Activated naive CD4-positive, alpha-beta T cell treated with anti-CD3 and anti-CD28 coated beads, Interleukin-2, amount 10 ng/mL, durations not matched to agents 7 days and 5 days (primary cell): ENCODE data around the gene DNAH7.

Experiments used
- CTCF ChIA-PET: fragments of 350-600 bp; sonication (Branson Sonifier 250); formaldehyde crosslinking; loops from one replicate; lab custom pipeline; 2021; ENCODE audit warnings: antibody characterized with exemption; lab: Charles Lee
- DNase-seq: peaks from one replicate; pipeline ENCODE4 v3.0.0-alpha.2; 2020
- H3K27ac Mint-ChIP-seq: one replicate; pipeline ENCODE4 v1.8.0; 2021; ENCODE audit warnings: mild to moderate bottlenecking, moderate library complexity, mixed read lengths
- H3K27me3 Mint-ChIP-seq: one replicate; pipeline ENCODE4 v1.8.0; 2021; ENCODE audit warnings: mild to moderate bottlenecking, mixed read lengths
- H3K36me3 Mint-ChIP-seq: one replicate; pipeline ENCODE4 v1.8.0; 2021; ENCODE audit warnings: mixed read lengths
- H3K4me1 Mint-ChIP-seq: one replicate; pipeline ENCODE4 v1.8.0; 2021; ENCODE audit warnings: mixed read lengths
- H3K4me3 Mint-ChIP-seq: one replicate; pipeline ENCODE4 v1.8.0; 2021; ENCODE audit warnings: mild to moderate bottlenecking, moderate library complexity, mixed read lengths
- H3K9me3 Mint-ChIP-seq: one replicate; pipeline ENCODE4 v1.8.0; 2021; ENCODE audit warnings: mixed read lengths

DNAH7 gene

DNA sequence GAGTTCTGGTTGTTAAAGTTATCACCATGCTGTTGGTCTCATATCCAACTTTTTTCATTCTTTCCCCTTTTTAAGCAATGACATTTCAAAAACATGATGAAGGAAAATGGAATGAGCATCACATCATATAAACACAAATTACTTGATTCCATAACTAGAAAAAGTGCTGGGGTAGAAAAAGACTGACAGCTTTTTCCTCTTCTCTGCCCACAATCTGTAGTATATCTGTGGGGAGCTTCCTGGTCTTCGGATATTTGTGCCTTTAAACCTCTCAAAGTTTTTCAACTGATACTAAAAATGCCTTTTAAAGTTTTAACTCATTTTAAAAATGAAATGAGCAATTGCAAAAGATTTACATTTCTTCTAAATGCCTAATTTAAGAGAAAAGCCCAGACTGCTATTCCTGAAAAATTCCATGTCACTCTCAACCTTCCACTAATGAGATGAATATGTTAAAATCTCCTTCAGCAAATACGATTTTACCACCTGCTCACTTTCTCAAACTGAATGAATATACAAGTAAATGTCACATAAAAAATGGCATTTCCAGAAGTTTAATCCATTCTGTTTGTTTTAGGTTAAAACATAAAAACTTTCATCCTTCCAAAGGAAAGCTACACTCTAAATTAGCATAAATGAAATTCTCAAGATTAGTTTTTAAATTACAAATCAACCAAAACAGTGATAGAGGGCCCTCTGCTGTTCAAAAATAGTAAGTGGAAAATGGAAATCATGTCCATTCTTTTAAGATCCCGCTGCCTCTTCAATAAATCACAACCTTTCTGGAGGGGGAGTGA, 2.1 kb downstream of the DNAH7 start:
- H3K36me3 Mint-ChIP-seq: no peaks in the 10 kb centered on the region
- no peak for DNase-seq
- peak overlapping the region; percentile 8 for H3K4me3 Mint-ChIP-seq
- no peaks in the 10 kb centered on the region for H3K9me3 Mint-ChIP-seq
- H3K27me3 Mint-ChIP-seq: peaks cover 41% of the 10 kb centered on the region
- peak overlapping the region; percentile 16 for H3K27ac Mint-ChIP-seq
- CTCF ChIA-PET: interaction anchor here (0.7 to 3.6 kb wide), 10 partner anchors 12 to 1520 kb away, joined by 4 to 40 read pairs (median 8); no protein-coding TSS in a partner anchor
- peaks cover 10% of the 10 kb centered on the region for H3K4me1 Mint-ChIP-seq

- H3K27me3 Mint-ChIP-seq: peaks cover 35% of the 10 kb centered on the region
- H3K36me3 Mint-ChIP-seq: no peaks in the 10 kb centered on the region
- no peak for DNase-seq
- no peaks in the 10 kb centered on the region for H3K9me3 Mint-ChIP-seq
- CTCF ChIA-PET: interaction anchor here (0.6 to 1.7 kb wide), 3 partner anchors 8 to 1901 kb away, joined by 3 read pairs; no protein-coding TSS in a partner anchor
- no peak overlapping the region for H3K27ac Mint-ChIP-seq
- H3K4me3 Mint-ChIP-seq: no peak overlapping the region
- peaks cover 10% of the 10 kb centered on the region for H3K4me1 Mint-ChIP-seq
These were observed 4.9 kb downstream of the DNAH7 start for GRCh38 chr2:196063773-196064172.

DNA sequence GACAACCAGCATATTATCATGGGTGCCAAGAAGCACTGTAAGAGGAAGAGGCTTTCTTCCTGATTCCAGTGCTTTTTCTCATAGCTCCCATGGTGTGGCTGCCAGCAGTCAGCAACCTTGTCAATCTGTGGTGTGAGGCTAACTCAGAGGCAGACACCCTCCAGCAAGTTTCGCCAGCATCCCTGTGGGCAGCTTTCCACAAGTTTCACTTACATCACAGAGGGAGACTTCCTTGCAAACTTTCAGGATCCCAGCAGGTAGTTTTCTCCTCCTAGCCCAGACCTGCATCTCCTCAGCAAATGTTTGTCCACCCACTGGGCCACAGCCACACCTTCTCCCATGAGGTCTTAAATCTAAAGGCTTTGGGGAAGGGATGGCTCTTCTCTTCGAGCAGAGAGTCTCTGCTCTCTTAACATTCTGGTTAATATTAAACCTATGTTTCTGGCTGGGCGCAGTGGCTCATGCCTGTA, 9.1 kb downstream of the DNAH7 start:
- H3K9me3 Mint-ChIP-seq: no peaks in the 10 kb centered on the region
- no peak overlapping the region for H3K4me3 Mint-ChIP-seq
- no peak for DNase-seq
- H3K27ac Mint-ChIP-seq: no peak overlapping the region
- CTCF ChIA-PET: no interaction called here
- peaks cover 12% of the 10 kb centered on the region for H3K27me3 Mint-ChIP-seq
- H3K4me1 Mint-ChIP-seq: no peaks in the 10 kb centered on the region
- no peaks in the 10 kb centered on the region for H3K36me3 Mint-ChIP-seq

GRCh38 chr2:196054631-196055030, 14.0 kb downstream of the DNAH7 start:
- Mint-ChIP-seq H3K4me3 (no peak overlapping the region), H3K36me3 (no peaks in the 10 kb centered on the region), H3K27ac (no peak overlapping the region), H3K27me3 (peaks cover 3% of the 10 kb centered on the region), H3K9me3 (no peaks in the 10 kb centered on the region), H3K4me1 (no peaks in the 10 kb centered on the region)
- no peak for DNase-seq
- CTCF ChIA-PET: interaction anchor here (3.8 kb wide), 1 partner anchor 13 kb away, joined by 17 read pairs; the partner anchor contains the start of gene DNAH7

GRCh38 chr2:196046123-196046917, 22.3 kb downstream of the DNAH7 start:
- H3K36me3 Mint-ChIP-seq: no peaks in the 10 kb centered on the region
- CTCF ChIA-PET: interaction anchor here (1.9 kb wide), 1 partner anchor 22 kb away, joined by 6 read pairs; the partner anchor contains the start of gene DNAH7
- no peak overlapping the region for H3K4me3 Mint-ChIP-seq
- H3K27me3 Mint-ChIP-seq: peaks cover 7% of the 10 kb centered on the region
- no peaks in the 10 kb centered on the region for H3K9me3 Mint-ChIP-seq
- no peak overlapping the region for H3K27ac Mint-ChIP-seq
- no peaks in the 10 kb centered on the region for H3K4me1 Mint-ChIP-seq
- DNase-seq: no peak

DNA sequence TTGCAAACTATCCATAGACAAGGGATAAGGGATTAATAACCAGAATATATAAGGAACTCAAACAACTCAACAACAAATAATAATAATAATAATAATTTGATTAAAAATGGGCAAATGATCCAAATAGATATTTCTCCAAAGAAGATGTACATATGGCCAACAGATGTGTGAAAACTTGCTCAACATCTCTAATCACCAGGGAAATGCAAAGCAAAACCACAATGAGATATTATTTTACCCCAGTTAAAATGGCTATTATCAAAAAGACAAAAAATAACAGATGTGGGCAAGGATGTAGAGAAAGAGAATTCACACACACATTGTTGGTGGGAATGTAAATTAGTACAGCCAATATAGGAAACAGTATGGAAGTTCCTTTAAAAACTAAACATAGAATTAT, 26.9 kb downstream of the DNAH7 start:
- no peak overlapping the region for H3K27ac Mint-ChIP-seq
- peaks cover 13% of the 10 kb centered on the region for H3K9me3 Mint-ChIP-seq
- no peaks in the 10 kb centered on the region for H3K4me1 Mint-ChIP-seq
- H3K27me3 Mint-ChIP-seq: peaks cover 9% of the 10 kb centered on the region
- no peak overlapping the region for H3K4me3 Mint-ChIP-seq
- CTCF ChIA-PET: no interaction called here
- no peak for DNase-seq
- H3K36me3 Mint-ChIP-seq: no peaks in the 10 kb centered on the region

GRCh38 chr2:196040218-196040617, 28.4 kb downstream of the DNAH7 start:
- no peak for DNase-seq
- no peak overlapping the region for H3K4me3 Mint-ChIP-seq
- no peak overlapping the region for H3K27ac Mint-ChIP-seq
- H3K4me1 Mint-ChIP-seq: no peaks in the 10 kb centered on the region
- CTCF ChIA-PET: no interaction called here
- H3K36me3 Mint-ChIP-seq: no peaks in the 10 kb centered on the region
- H3K9me3 Mint-ChIP-seq: peaks cover 13% of the 10 kb centered on the region
- H3K27me3 Mint-ChIP-seq: peaks cover 9% of the 10 kb centered on the region

DNA sequence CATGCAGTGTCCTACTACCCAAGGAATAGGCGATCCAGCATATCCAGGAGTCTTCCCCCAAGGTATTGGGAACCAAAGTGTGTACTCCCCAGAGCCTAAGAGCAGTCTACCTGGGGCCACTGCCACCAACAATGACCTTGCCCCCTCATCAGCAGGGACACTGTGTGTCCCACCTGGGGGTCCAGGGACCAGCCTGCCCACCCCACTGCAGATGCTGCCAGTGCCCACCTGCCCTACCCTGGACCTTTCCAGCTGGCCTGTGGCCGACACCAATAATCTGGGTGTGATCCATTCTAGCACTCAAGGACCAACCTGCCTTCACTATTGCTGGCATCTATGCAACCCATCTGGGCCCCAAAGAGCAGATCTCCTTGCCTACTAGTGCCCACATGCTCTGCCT, 32.2 kb downstream of the DNAH7 start:
- Mint-ChIP-seq H3K9me3 (peaks cover 13% of the 10 kb centered on the region), H3K27ac (no peak overlapping the region), H3K27me3 (peaks cover 4% of the 10 kb centered on the region), H3K36me3 (no peaks in the 10 kb centered on the region), H3K4me3 (no peak overlapping the region), H3K4me1 (no peaks in the 10 kb centered on the region)
- DNase-seq: no peak
- CTCF ChIA-PET: no interaction called here

- CTCF ChIA-PET: no interaction called here
- DNase-seq: no peak
- no peaks in the 10 kb centered on the region for H3K36me3 Mint-ChIP-seq
- H3K9me3 Mint-ChIP-seq: no peaks in the 10 kb centered on the region
- H3K4me3 Mint-ChIP-seq: no peak overlapping the region
- H3K27ac Mint-ChIP-seq: no peak overlapping the region
- no peaks in the 10 kb centered on the region for H3K27me3 Mint-ChIP-seq
- H3K4me1 Mint-ChIP-seq: no peaks in the 10 kb centered on the region
These were observed 50.6 kb downstream of the DNAH7 start for GRCh38 chr2:196018037-196018436.

DNA sequence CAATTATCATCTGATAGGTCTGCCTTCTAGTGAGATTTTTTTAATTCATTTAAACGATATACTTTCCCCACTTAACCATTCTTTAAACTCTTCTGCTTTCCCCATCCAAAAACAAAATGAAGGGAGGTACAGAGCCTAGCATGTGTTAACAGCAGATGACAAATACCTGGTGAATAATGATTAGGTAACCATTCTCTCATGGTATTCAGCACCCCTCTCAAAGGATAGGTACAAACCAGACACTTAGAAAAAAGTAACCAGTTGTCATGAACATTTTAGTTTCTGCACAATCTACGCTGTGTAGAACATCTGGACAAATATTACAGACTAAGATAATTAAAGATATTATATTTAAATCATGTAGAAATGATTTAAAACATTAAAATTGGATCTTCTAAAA, 56.3 kb downstream of the DNAH7 start:
- CTCF ChIA-PET: no interaction called here
- no peaks in the 10 kb centered on the region for H3K9me3 Mint-ChIP-seq
- H3K4me1 Mint-ChIP-seq: no peaks in the 10 kb centered on the region
- no peak overlapping the region for H3K27ac Mint-ChIP-seq
- DNase-seq: no peak
- no peaks in the 10 kb centered on the region for H3K36me3 Mint-ChIP-seq
- peaks cover 4% of the 10 kb centered on the region for H3K27me3 Mint-ChIP-seq
- no peak overlapping the region for H3K4me3 Mint-ChIP-seq

DNA sequence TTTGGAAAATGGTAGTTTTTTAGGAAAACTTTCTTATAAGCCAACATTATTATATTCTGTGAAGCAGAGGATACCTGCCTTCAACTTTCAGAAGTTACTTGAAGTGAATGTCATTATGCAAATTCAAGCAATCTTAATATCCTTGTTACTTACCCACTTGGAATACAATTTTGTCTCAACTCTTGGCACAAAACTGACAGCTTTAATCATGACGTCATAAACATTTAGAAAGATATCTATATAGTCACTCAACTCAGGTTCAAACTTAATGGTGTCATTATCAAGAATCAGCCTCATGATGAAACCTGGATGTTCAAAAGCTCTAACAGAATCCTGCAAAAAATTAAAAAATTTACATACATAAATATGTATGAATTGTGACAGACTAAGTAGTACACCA, 68.1 kb downstream of the DNAH7 start:
- Mint-ChIP-seq H3K36me3 (no peaks in the 10 kb centered on the region), H3K4me3 (no peak overlapping the region), H3K9me3 (no peaks in the 10 kb centered on the region), H3K27ac (no peak overlapping the region), H3K27me3 (no peaks in the 10 kb centered on the region), H3K4me1 (peaks cover 6% of the 10 kb centered on the region)
- no peak for DNase-seq
- CTCF ChIA-PET: no interaction called here

DNA sequence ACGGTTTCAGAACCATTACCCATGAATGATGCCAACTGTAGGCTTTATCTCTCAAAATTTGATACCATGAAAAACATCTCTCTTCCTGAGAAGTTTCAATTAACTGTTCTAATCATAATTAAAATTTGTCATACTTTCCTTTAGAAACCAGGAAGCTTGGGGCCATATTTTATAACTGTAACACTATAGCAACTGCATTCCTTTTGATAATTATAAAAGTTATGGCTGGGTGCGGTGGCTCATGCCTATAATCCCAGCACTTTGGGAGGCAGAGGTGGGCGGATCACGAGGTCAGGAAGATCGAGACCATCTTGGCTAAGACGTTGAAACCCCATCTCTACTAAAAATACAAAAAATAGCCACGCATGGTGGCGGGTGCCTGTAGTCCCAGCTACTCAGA, 70.6 kb downstream of the DNAH7 start:
- Mint-ChIP-seq H3K27ac (no peak overlapping the region), H3K9me3 (no peaks in the 10 kb centered on the region), H3K27me3 (no peaks in the 10 kb centered on the region), H3K36me3 (no peaks in the 10 kb centered on the region), H3K4me1 (peaks cover 7% of the 10 kb centered on the region), H3K4me3 (no peak overlapping the region)
- CTCF ChIA-PET: no interaction called here
- no peak for DNase-seq

GRCh38 chr2:195995499-195995898, 73.1 kb downstream of the DNAH7 start:
- Mint-ChIP-seq H3K27ac (no peak overlapping the region), H3K4me1 (peaks cover 7% of the 10 kb centered on the region), H3K4me3 (no peak overlapping the region), H3K9me3 (no peaks in the 10 kb centered on the region), H3K27me3 (peaks cover 5% of the 10 kb centered on the region), H3K36me3 (no peaks in the 10 kb centered on the region)
- CTCF ChIA-PET: interaction anchor here (0.7 to 1.3 kb wide), 2 partner anchors 12 to 13 kb away, joined by 3 to 4 read pairs; no protein-coding TSS in a partner anchor
- no peak for DNase-seq

- Mint-ChIP-seq H3K4me1 (peaks cover 7% of the 10 kb centered on the region), H3K9me3 (no peaks in the 10 kb centered on the region), H3K36me3 (no peaks in the 10 kb centered on the region), H3K27me3 (peaks cover 5% of the 10 kb centered on the region), H3K4me3 (no peak overlapping the region), H3K27ac (no peak overlapping the region)
- CTCF ChIA-PET: no interaction called here
- no peak for DNase-seq
These were observed 75.0 kb downstream of the DNAH7 start for GRCh38 chr2:195993623-195994022.
